ENCODE measurements around the gene HS3ST5.

DNA sequence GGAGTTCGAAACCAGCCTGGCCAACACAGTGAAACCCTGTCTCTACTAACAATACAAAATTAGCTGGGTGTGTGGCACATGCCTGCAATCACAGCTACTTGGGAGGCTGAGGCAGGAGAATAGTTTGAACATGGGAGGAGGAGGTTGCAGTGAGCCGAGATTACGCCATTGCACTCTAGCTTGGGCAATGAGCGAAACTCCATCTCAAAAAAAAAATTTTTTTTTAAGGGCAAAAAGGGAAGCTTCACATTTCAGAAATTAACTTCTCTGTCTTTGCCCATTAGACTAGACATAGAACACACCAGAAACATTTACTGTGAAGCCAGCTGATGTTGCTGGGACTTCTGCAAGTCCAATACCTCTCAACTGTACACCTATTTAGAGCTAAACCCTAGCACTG lies 281.1 kb downstream of the HS3ST5 start:
- TF ChIP-seq, protein P1, sequence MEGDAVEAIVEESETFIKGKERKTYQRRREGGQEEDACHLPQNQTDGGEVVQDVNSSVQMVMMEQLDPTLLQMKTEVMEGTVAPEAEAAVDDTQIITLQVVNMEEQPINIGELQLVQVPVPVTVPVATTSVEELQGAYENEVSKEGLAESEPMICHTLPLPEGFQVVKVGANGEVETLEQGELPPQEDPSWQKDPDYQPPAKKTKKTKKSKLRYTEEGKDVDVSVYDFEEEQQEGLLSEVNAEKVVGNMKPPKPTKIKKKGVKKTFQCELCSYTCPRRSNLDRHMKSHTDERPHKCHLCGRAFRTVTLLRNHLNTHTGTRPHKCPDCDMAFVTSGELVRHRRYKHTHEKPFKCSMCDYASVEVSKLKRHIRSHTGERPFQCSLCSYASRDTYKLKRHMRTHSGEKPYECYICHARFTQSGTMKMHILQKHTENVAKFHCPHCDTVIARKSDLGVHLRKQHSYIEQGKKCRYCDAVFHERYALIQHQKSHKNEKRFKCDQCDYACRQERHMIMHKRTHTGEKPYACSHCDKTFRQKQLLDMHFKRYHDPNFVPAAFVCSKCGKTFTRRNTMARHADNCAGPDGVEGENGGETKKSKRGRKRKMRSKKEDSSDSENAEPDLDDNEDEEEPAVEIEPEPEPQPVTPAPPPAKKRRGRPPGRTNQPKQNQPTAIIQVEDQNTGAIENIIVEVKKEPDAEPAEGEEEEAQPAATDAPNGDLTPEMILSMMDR (IDR thresholded peaks at IDR 0.05): no peak
- TF ChIP-seq POLR2A (IDR thresholded peaks at IDR 0.05): no peak

Data from thyroid gland (tissue), 4 donors.